GM18858 (cell line): ENCODE results near the gene SLC7A5.
"Not testable (repeated sequence)": the region's sequence is repeated elsewhere in the genome, so short reads cannot be mapped to it uniquely, and the experiment has no call there.

Experiments used
- ATAC-seq: cut with Tn5 transposase; IDR thresholded peaks from one replicate; pipeline ENCODE4 v1.9.1; 2021; ENCODE audit not compliant: unreplicated experiment

SLC7A5 gene

GRCh38 chr16:87824016-87824990, 45.0 kb downstream of the SLC7A5 start:
- no peak for ATAC-seq

- ATAC-seq: no peak
Observed at GRCh38 chr16:87823181-87823929, 46.0 kb downstream of the SLC7A5 start.

GRCh38 chr16:87822108-87822970, 47.0 kb downstream of the SLC7A5 start:
- no peak for ATAC-seq

- ATAC-seq: no peak
Observed at GRCh38 chr16:87821376-87822107, 47.8 kb downstream of the SLC7A5 start.

GRCh38 chr16:87819983-87820382, 49.3 kb downstream of the SLC7A5 start:
- no peak for ATAC-seq

- ATAC-seq: no peak
Observed at GRCh38 chr16:87819282-87819681, 50.0 kb downstream of the SLC7A5 start.

- ATAC-seq: no peak
Observed at GRCh38 chr16:87818533-87819161, 50.7 kb downstream of the SLC7A5 start.

GRCh38 chr16:87817910-87818309, 51.4 kb downstream of the SLC7A5 start:
- ATAC-seq: no peak

- ATAC-seq: not testable (repeated sequence)
Observed at GRCh38 chr16:87817370-87817769, 51.9 kb downstream of the SLC7A5 start.

- no peak for ATAC-seq
Observed at GRCh38 chr16:87816507-87817100, 52.7 kb downstream of the SLC7A5 start.

GRCh38 chr16:87815567-87815966, 53.7 kb downstream of the SLC7A5 start:
- ATAC-seq: no peak

GRCh38 chr16:87812200-87812656, 57.1 kb downstream of the SLC7A5 start:
- ATAC-seq: no peak

- ATAC-seq: not testable (repeated sequence)
Observed at GRCh38 chr16:87811454-87811853, 57.9 kb downstream of the SLC7A5 start.

GRCh38 chr16:87809150-87809902, 60.0 kb downstream of the SLC7A5 start:
- ATAC-seq: peak; percentile 46

GRCh38 chr16:87808108-87808507, 61.2 kb downstream of the SLC7A5 start:
- ATAC-seq: no peak

- ATAC-seq: no peak
Observed at GRCh38 chr16:87806641-87807546, 62.4 kb downstream of the SLC7A5 start.

GRCh38 chr16:87806261-87806640, 63.1 kb downstream of the SLC7A5 start:
- no peak for ATAC-seq

GRCh38 chr16:87803385-87803784, 65.9 kb downstream of the SLC7A5 start:
- no peak for ATAC-seq
